Right lobe of liver (tissue), 6 donors: ENCODE results near the gene ZFHX2. TPM values are rescaled to one million over a fixed set of nuclear protein-coding genes. Genes with fewer than 3 reads are reported as not detected.

Experiments
- ATAC-seq, 4 donors: fragments of 200-7000 bp; cut with Tn5 transposase; one replicate each; pipeline ENCODE4 v1.9.1; 2020; ENCODE audit warnings: mild to moderate bottlenecking in 4 of 4, moderate library complexity in 4 of 4
- DNase-seq, 3 donors: peaks; one replicate each; pipeline ENCODE4 v3.0.0-alpha.2; 2020
- H3K27ac ChIP-seq, 3 donors: fragments of 200-600 bp; one replicate each; pipeline ENCODE4 v1.8.0; 2022
- H3K27me3 ChIP-seq, 2 donors: fragments of 200-600 bp; one replicate each; pipeline ENCODE4 v1.8.0; 2022
- H3K36me3 ChIP-seq, 4 donors: fragments of 200-600 bp; sonication (generic) in 1 of 4; one replicate each; pipeline versions ENCODE4 v1.5.1 to v1.8.0; 2017 to 2022; ENCODE audit warnings: control low read depth in 1 of 4
- H3K4me1 ChIP-seq, 4 donors: fragments of 200-600 bp; sonication (generic) in 1 of 4; one replicate each; pipeline versions ENCODE4 v1.5.1 to v1.8.0; 2017 to 2022; ENCODE audit warnings: control low read depth in 1 of 4
- H3K4me3 ChIP-seq, 3 donors: fragments of 200-600 bp; one replicate each; pipeline ENCODE4 v1.8.0; 2022
- H3K9me3 ChIP-seq, 4 donors: fragments of 200-600 bp; sonication (generic) in 1 of 4; one replicate each; pipeline versions ENCODE4 v1.5.1 to v1.8.0; 2017 to 2022; ENCODE audit warnings: control low read depth in 1 of 4
- POLR2A ChIP-seq: fragments of 450-650 bp; IDR thresholded peaks from one replicate; pipeline ENCODE4 v1.6.1; 2017; ENCODE audit warnings: antibody characterized with exemption, mild to moderate bottlenecking
- WGBS: methylation state at CpG from one replicate; pipeline ENCODE4 v1.1.6; 2018; ENCODE audit warnings: low coverage, low lambda C conversion rate; ENCODE audit not compliant: insufficient coverage; ENCODE audit errors: missing lambda C conversion rate; 5-methylcytosine and 5-hydroxymethylcytosine counted together
- intact Hi-C, 2 donors: fragments of 100-400 bp; cut with DNase I; formaldehyde crosslinking; loops; one replicate each; pipeline versions ENCODE4 v1.11.2 to v1.14.1; 2022
- total RNA-seq, 6 experiments: library from RNA; depleted of rRNA in 2 of 6; stranded (reverse); fragments of >200 nt in 2 of 6; fragmentation: NEBNext Ultra II Directional in 3 of 6; extraction: Animal tissue kit (Norgen Biotek cat#: 25700) in 3 of 6; gene quantifications; one replicate each; pipeline versions ENCODE4 v1.1.0 to v1.2.4, GENCODE V29; 2016 to 2023
- TF ChIP-seq, protein P1 (sequence below), 4 donors: fragments of 200-600 bp in 3 of 4; fragments of 450-650 bp in 1 of 4; IDR thresholded peaks; one replicate each; pipeline versions ENCODE4 v1.5.1 to v1.8.0; 2016 to 2022; ENCODE audit warnings: antibody characterized with exemption in 4 of 4, mild to moderate bottlenecking in 2 of 4
- donor health status: DM: no; HTN: yes; CAD: no.
- donor health status: DM: no; HTN: no; CAD: no.
- donor health status: DM: no; HTN: no; CAD: no.
- donor health status: DM: no; HTN: yes; CAD: no.
- donor health status: DM: no; HTN: yes; CAD: no.

The ZFHX2 gene
- total RNA-seq, 6 experiments from 2014 or later = 0.33 to 0.83 (median 0.47) TPM

DNA sequence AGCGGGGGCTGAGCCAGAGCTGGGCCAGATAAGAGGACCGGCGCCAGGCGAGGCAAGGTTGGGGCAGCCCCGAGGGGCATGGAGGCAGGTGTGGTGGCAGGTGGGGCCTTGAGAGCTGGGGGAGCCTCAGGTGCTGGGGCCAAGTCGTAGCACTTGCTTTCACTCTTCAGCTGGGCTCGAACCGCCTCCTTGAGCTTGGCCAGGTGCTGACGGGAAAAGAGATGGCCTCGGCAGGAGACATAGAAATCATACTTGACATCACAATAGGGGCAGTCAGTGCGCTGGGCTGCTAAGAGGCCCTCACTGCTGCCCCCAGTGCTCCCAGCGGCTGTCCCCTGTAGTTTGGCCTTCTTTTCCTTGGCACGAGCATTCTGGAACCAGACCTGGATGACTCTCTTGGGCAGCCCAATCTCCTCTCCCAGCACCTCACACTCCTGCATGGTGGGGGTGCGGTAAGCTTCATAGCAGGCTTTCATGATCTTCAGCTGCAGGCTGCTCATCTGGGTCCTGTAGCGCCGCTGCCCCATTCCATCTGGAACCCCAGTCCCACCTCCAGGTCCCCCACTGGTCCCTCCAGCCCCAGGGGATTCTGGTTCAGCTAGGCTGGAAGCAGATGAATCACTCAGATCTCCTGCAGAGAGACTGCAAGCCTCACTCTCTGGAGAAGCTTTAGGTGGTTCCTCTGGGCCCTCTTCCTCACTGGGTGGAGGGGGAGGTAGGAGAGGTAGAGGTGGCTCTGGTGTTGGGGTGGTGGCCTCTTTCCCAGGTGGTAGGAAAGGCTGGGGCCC, 28.1 kb downstream of the ZFHX2 start:
- intact Hi-C loops = no loop called here
- H3K9me3 ChIP-seq = no peaks in the 10 kb centered on the region
- H3K27me3 ChIP-seq = no peaks in the 10 kb centered on the region
- no peaks in the 10 kb centered on the region for H3K36me3 ChIP-seq
- no peak overlapping the region for H3K4me3 ChIP-seq
- no peaks in the 10 kb centered on the region for H3K4me1 ChIP-seq
- DNase-seq (no peak), ATAC-seq (no peak)
- H3K27ac ChIP-seq = no peak overlapping the region
- WGBS = 83% methylated on average over 2 of the region's 16 CpGs
- TF ChIP-seq POLR2A = no peak
- TF ChIP-seq, protein P1, sequence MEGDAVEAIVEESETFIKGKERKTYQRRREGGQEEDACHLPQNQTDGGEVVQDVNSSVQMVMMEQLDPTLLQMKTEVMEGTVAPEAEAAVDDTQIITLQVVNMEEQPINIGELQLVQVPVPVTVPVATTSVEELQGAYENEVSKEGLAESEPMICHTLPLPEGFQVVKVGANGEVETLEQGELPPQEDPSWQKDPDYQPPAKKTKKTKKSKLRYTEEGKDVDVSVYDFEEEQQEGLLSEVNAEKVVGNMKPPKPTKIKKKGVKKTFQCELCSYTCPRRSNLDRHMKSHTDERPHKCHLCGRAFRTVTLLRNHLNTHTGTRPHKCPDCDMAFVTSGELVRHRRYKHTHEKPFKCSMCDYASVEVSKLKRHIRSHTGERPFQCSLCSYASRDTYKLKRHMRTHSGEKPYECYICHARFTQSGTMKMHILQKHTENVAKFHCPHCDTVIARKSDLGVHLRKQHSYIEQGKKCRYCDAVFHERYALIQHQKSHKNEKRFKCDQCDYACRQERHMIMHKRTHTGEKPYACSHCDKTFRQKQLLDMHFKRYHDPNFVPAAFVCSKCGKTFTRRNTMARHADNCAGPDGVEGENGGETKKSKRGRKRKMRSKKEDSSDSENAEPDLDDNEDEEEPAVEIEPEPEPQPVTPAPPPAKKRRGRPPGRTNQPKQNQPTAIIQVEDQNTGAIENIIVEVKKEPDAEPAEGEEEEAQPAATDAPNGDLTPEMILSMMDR (IDR thresholded peaks at IDR 0.05) = no peak

GRCh38 chr14:23522643-23523198, 28.8 kb downstream of the ZFHX2 start:
- DNase-seq (no peak), ATAC-seq (no peak)
- 45% methylated on average over 2 of the region's 9 CpGs for WGBS
- Histone ChIP-seq H3K9me3 (no peaks in the 10 kb centered on the region), H3K27me3 (no peaks in the 10 kb centered on the region), H3K36me3 (no peaks in the 10 kb centered on the region), H3K4me1 (no peaks in the 10 kb centered on the region), H3K4me3 (no peak overlapping the region), H3K27ac (no peak overlapping the region)
- no peak for TF ChIP-seq POLR2A
- TF ChIP-seq, protein P1 (IDR thresholded peaks at IDR 0.05) = no peak
- intact Hi-C loops = no loop called here

DNA sequence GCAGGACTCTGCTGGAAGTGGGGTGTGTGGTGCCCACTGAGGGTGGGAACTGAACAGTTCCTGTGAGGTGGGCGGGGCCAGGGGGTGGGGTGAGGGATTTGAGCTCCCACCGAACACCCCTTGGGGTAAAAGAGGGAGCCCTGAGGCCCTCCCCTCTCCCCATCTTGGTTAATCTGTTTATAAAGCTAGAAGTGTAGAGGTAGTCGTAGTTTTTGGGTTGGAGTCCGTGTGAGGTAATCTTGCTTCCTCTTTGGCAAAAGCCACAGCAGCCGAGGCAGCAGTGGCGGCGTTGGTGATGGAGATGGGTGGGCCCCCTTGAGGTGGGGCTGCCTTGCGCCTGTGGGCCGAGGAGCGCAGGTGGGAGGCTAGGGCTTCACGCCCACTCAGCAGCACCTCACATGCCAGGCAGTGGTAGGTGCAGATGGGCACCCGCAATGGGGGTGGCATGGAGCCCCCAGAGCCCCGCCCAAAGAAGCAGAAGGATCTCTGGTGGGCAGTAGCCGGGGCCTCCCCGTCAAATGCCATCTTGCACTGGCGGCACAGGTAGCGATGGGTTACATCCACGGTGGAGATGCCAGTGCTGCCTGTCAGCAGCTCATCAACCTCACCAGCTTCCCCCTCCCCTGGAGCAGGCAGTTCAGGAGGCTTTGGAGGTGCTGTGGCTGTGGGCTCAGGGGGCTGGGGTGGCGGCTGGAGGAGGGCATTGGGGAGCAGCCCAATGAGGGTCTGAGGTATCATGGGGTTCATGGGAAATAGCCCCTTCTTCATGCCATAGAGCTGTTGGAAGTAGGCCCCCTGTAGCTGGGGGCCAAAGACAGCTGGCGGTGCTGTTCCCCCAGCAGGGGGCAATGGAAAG, 29.6 kb downstream of the ZFHX2 start:
- no peak for ATAC-seq
- no peak for TF ChIP-seq POLR2A
- TF ChIP-seq, protein P1 (IDR thresholded peaks at IDR 0.05) = no peak
- no peaks in the 10 kb centered on the region for H3K27me3 ChIP-seq
- no peak for DNase-seq
- 20% methylated on average over 2 of the region's 20 CpGs for WGBS
- H3K27ac ChIP-seq = no peak overlapping the region
- no peak overlapping the region for H3K4me3 ChIP-seq
- H3K36me3 ChIP-seq = no peaks in the 10 kb centered on the region
- H3K4me1 ChIP-seq = no peaks in the 10 kb centered on the region
- no peaks in the 10 kb centered on the region for H3K9me3 ChIP-seq
- intact Hi-C loops = no loop called here

DNA sequence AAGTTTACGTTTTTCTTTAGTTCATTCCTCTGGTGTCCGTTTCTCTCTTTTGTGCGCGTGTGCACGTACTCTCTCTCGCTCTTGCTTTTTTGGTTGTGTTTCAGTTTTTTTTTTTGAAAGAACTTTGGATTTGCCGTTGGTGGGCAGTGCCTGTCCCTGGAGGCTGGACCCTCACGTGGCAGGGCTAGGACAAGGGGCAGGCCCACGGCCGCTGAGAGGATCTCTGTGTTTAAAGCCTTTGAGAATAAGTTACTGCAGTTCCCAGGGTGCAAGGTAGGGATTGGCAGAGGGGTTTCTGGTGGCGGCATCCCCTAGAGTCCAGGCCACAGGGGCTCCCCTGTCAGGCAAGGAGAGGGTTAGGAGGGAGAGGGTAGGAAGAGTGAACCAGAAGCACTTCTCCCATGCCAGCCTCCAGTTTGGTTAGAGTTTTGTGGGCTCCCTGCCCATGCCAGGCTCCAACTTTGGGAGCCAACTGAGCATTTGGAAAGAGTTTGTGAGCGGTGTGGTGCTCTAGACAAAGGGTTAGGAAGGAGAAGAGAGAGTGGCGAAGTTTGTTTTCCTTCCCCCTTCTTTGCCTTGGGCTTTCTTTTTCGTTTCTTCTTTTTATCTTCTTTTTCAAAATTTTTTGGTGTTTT, 30.5 kb downstream of the ZFHX2 start:
- intact Hi-C loops = no loop called here
- Histone ChIP-seq H3K36me3 (no peaks in the 10 kb centered on the region), H3K27ac (no peak overlapping the region), H3K4me1 (no peaks in the 10 kb centered on the region), H3K9me3 (no peaks in the 10 kb centered on the region), H3K27me3 (no peaks in the 10 kb centered on the region), H3K4me3 (no peak overlapping the region)
- no peak for TF ChIP-seq POLR2A
- TF ChIP-seq, protein P1 (IDR thresholded peaks at IDR 0.05) = no peak
- DNase-seq (no peak), ATAC-seq (no peak)
- WGBS = 71% methylated on average over 12 of the region's 14 CpGs
